Transverse colon (tissue), 4 donors: ENCODE data around the gene SLC37A1. TPM values are rescaled to one million over a fixed set of nuclear protein-coding genes. Genes with fewer than 3 reads are reported as not detected.

ENCODE experiments used
- DNase-seq: peaks from one replicate; pipeline ENCODE4 v3.0.0-alpha.2; 2019
- H3K27ac ChIP-seq, 4 donors: fragments of 200-600 bp; sonication (generic); 2 replicates each; pipeline ENCODE4 v1.5.1; 2016 to 2018; ENCODE audit warnings: inconsistent platforms in 4 of 4
- H3K27me3 ChIP-seq: fragments of 200-600 bp; sonication (generic); 2 replicates; pipeline ENCODE4 v1.5.1; 2017; ENCODE audit warnings: inconsistent platforms
- H3K36me3 ChIP-seq, 4 donors: fragments of 200-600 bp; sonication (generic); 2 replicates each; pipeline ENCODE4 v1.5.1; 2017 to 2019; ENCODE audit warnings: inconsistent platforms in 4 of 4
- H3K4me1 ChIP-seq, 4 donors: fragments of 200-600 bp; sonication (generic); 2 replicates each; pipeline ENCODE4 v1.5.1; 2017 to 2020; ENCODE audit warnings: inconsistent platforms in 4 of 4
- H3K4me3 ChIP-seq, 4 donors: fragments of 200-600 bp; sonication (generic); 1 replicate in 1 of 4; 2 replicates in 3 of 4; pipeline versions ENCODE4 v1.5.1 to v1.6.1; 2017 to 2019; ENCODE audit warnings: inconsistent platforms in 4 of 4
- H3K9me3 ChIP-seq, 2 donors: fragments of 200-600 bp; sonication (generic); 2 replicates each; pipeline ENCODE4 v1.5.1; 2017 to 2019; ENCODE audit warnings: inconsistent platforms in 2 of 2
- EP300 ChIP-seq: sonication (generic); formaldehyde crosslinking; IDR thresholded peaks from one replicate; pipeline ENCODE4 v1.6.1; 2017; ENCODE audit warnings: antibody characterized with exemption, low read depth
- POLR2A ChIP-seq: fragments of 450-650 bp; IDR thresholded peaks from one replicate; pipeline ENCODE4 v1.6.1; 2016; ENCODE audit warnings: antibody characterized with exemption, mild to moderate bottlenecking, moderate library complexity
- POLR2AphosphoS5 ChIP-seq, 3 donors: sonication (generic); formaldehyde crosslinking; IDR thresholded peaks; one replicate each; pipeline ENCODE4 v1.6.1; 2016; ENCODE audit warnings: antibody characterized with exemption in 3 of 3
- WGBS, 2 donors: methylation state at CpG; one replicate each; pipeline ENCODE4 v1.1.5; 2018; ENCODE audit warnings: low coverage in 1 of 2; 5-methylcytosine and 5-hydroxymethylcytosine counted together
- in situ Hi-C, 4 donors: fragments of 200-750 bp; cut with MboI; loops; one replicate each; pipeline versions ENCODE4 v1.15.0 to v1.15.1; 2017; ENCODE audit warnings: low sequenced_read_pairs in 3 of 4, low pct_ligation_motif_present in 1 of 4, low pct_unique_long_range_greater_than_20kb in 1 of 4
- intact Hi-C: fragments of 100-400 bp; cut with DNase I; formaldehyde crosslinking; loops from one replicate; pipeline ENCODE4 v1.15.1; 2023; ENCODE audit warnings: low total_unique reads
- total RNA-seq, 4 donors: library from RNA; depleted of rRNA; stranded (reverse); fragments of >200 nt; gene quantifications; one replicate each; pipeline ENCODE4 v1.1.0, GENCODE V29; 2016
- TF ChIP-seq, protein P1 (sequence below), 5 experiments: fragments of 200-600 bp in 3 of 5; fragments of 450-650 bp in 2 of 5; sonication (generic) in 3 of 5; IDR thresholded peaks; 1 replicate in 2 of 5; 2 replicates in 3 of 5; pipeline ENCODE4 v1.5.1; 2016 to 2017; ENCODE audit warnings: antibody characterized with exemption in 5 of 5, inconsistent platforms in 3 of 5, mild to moderate bottlenecking in 2 of 5, moderate library complexity in 1 of 5

Gene SLC37A1
- total RNA-seq, 4 donors from 2014 or later, result 80.8 to 139 (median 117) TPM

DNA sequence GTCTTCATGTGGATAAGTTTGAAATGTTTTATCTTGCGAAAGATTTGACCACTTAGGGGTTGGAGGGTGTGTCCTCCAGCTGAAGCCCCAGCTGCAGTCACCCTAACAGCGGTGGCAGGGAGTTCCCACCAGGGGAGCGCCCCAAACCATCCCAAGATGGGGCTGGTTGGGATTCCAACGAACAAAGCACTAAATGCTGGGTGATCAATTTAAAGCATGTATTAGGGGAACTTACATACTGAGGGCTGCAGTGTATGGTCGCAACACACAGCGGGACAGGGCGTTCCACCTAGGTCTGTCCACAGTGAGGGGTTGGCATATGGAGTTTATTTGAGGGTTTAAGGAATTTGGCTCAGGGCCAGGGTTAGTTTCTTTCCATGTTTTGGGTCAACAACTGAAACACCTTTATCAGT, 26.3 kb downstream of the SLC37A1 start:
- H3K36me3 ChIP-seq, result peaks cover 0 to 39% (median 17%) of the 10 kb centered on the region in 4 donors

GRCh38 chr21:42540396-42540795, 26.7 kb downstream of the SLC37A1 start:
- H3K27me3 ChIP-seq, result no peaks in the 10 kb centered on the region
- WGBS, 2 donors, result 90 to 93% methylated on average over 5 to 8 of the region's 8 CpGs
- no peak overlapping the region for H3K4me3 ChIP-seq
- H3K27ac ChIP-seq, result no peak overlapping the region
- no peak for DNase-seq
- peaks cover 0 to 43% (median 17%) of the 10 kb centered on the region in 4 donors for H3K36me3 ChIP-seq
- TF ChIP-seq POLR2A (no peak), EP300 (no peak), POLR2AphosphoS5 (IDR thresholded peaks at IDR 0.05) (no peak)
- TF ChIP-seq, protein P1, sequence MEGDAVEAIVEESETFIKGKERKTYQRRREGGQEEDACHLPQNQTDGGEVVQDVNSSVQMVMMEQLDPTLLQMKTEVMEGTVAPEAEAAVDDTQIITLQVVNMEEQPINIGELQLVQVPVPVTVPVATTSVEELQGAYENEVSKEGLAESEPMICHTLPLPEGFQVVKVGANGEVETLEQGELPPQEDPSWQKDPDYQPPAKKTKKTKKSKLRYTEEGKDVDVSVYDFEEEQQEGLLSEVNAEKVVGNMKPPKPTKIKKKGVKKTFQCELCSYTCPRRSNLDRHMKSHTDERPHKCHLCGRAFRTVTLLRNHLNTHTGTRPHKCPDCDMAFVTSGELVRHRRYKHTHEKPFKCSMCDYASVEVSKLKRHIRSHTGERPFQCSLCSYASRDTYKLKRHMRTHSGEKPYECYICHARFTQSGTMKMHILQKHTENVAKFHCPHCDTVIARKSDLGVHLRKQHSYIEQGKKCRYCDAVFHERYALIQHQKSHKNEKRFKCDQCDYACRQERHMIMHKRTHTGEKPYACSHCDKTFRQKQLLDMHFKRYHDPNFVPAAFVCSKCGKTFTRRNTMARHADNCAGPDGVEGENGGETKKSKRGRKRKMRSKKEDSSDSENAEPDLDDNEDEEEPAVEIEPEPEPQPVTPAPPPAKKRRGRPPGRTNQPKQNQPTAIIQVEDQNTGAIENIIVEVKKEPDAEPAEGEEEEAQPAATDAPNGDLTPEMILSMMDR (IDR thresholded peaks at IDR 0.05), result no peak
- in situ Hi-C loops, result no loop called here
- no peaks in the 10 kb centered on the region for H3K9me3 ChIP-seq
- intact Hi-C loops, result no loop called here
- H3K4me1 ChIP-seq, result peaks cover 0 to 16% (median 6%) of the 10 kb centered on the region in 4 donors

More for the DNA sequence above, 26.3 kb downstream of the SLC37A1 start:
- Histone ChIP-seq H3K9me3 (no peaks in the 10 kb centered on the region), H3K4me3 (no peak overlapping the region), H3K4me1 (peaks cover 0 to 20% (median 11%) of the 10 kb centered on the region in 4 donors), H3K27ac (no peak overlapping the region), H3K27me3 (no peaks in the 10 kb centered on the region)
- 90 to 100% methylated on average over 1 to 6 of the region's 7 CpGs for WGBS, 2 donors
- in situ Hi-C loops, result loop anchor here in 1 of 4 donors (10.0 kb wide), 1 partner anchor 75 kb away; no protein-coding TSS in a partner anchor
- TF ChIP-seq EP300 (no peak), POLR2AphosphoS5 (IDR thresholded peaks at IDR 0.05) (no peak), POLR2A (no peak)
- TF ChIP-seq, protein P1 (IDR thresholded peaks at IDR 0.05), result no peak
- DNase-seq, result no peak
- intact Hi-C loops, result no loop called here

DNA sequence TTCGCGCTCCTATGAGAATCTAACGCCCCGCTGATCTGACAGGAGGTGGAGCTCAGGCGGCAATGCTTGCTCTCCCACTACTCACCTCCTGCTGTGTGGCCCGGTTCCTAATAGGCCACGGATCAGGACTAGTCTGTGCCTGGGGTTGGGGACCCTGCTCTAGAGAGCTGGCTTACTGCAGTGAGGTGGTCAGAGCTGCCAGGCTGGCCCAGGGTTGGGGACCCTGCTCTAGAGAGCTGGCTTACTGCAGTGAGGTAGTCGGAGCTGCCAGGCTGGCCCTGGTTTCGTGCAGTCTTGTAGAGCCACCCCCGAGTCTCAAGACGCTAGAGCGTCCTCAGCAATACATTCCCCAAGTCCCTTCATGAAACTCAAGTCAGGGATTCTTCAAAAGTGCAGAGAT, 27.5 kb downstream of the SLC37A1 start:
- intact Hi-C loops, result no loop called here
- 92% methylated on average over 12 of the region's 12 CpGs; no CpG with 5 or more reads in 1 of the 2 donors for WGBS, 2 donors
- no peak for TF ChIP-seq EP300
- TF ChIP-seq, protein P1 (IDR thresholded peaks at IDR 0.05), result no peak
- H3K4me3 ChIP-seq, result no peak overlapping the region
- no peaks in the 10 kb centered on the region for H3K9me3 ChIP-seq
- no peak overlapping the region for H3K27ac ChIP-seq
- no peaks in the 10 kb centered on the region for H3K27me3 ChIP-seq
- peaks cover 0 to 8% (median 0%) of the 10 kb centered on the region in 4 donors for H3K4me1 ChIP-seq
- DNase-seq, result no peak
- H3K36me3 ChIP-seq, result peaks cover 0 to 50% (median 18%) of the 10 kb centered on the region in 4 donors
- in situ Hi-C loops, result no loop called here

- TF ChIP-seq, protein P1 (IDR thresholded peaks at IDR 0.05), result no peak
- no peak for TF ChIP-seq POLR2AphosphoS5 (IDR thresholded peaks at IDR 0.05)
- TF ChIP-seq POLR2A, result no peak
- TF ChIP-seq EP300, result no peak
- in situ Hi-C loops (no loop called here), intact Hi-C loops (no loop called here)
- no peak overlapping the region for H3K4me3 ChIP-seq
- DNase-seq, result no peak
- H3K9me3 ChIP-seq, result no peaks in the 10 kb centered on the region
- no peaks in the 10 kb centered on the region for H3K27me3 ChIP-seq
- peaks cover 0 to 5% (median 0%) of the 10 kb centered on the region in 4 donors for H3K4me1 ChIP-seq
- H3K36me3 ChIP-seq, result peaks cover 0 to 54% (median 18%) of the 10 kb centered on the region in 4 donors
- no peak overlapping the region for H3K27ac ChIP-seq
These were observed 28.0 kb downstream of the SLC37A1 start for GRCh38 chr21:42541618-42542017.
